Nucleus accumbens (tissue), 56 donors: ENCODE measurements around the gene KRTCAP2.
"Not testable (repeated sequence)": the region's sequence is repeated elsewhere in the genome, so short reads cannot be mapped to it uniquely, and the experiment has no call there.

Experiments used
- DNase-seq, 56 donors: peaks; one replicate each; lab custom pipeline; 2025; lab: John Stamatoyannopoulos, UW

The KRTCAP2 gene

DNA sequence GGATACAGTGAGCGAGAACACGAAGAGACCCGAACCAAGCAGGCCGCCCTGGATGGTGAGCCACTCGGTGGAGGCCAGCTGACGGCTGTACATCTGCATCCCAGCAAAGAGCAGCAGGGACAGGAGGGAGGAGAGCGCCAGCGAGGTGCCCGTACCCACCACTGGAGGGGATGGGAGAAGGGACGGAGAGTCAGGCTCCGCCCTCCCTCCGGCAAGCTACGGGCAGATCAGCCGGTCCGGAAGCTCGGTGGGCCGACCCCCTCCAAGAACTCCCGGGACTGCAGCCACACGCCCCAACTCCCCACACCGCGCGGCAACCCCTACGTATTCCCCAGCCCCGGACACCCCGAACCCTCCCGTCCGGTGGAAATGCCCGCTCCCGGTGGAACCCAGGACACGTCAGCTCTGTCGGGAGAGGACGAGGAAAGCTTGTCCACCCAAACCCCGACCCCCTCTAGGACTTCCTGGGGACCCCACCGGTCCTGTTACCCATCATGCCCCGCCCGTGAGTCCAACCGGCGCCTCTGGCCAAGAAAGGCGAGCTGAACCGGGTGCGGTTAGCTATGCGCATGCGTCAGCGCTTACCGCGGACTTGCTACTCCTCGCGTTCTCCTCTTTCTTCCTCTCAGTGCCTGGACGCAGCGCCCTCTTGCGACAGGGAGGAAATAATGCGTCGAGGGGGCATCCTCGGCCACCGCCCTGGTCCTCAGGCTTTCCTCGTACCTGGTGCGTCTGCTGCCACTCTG, at the start of gene KRTCAP2:
KRTCAP2 (minus strand) TSS at position 573 of the 746 bp plus-strand sequence; CDS start at position 493, 80 bp downstream.
- peak; percentile 61 to 96 (median 89) for DNase-seq

DNA sequence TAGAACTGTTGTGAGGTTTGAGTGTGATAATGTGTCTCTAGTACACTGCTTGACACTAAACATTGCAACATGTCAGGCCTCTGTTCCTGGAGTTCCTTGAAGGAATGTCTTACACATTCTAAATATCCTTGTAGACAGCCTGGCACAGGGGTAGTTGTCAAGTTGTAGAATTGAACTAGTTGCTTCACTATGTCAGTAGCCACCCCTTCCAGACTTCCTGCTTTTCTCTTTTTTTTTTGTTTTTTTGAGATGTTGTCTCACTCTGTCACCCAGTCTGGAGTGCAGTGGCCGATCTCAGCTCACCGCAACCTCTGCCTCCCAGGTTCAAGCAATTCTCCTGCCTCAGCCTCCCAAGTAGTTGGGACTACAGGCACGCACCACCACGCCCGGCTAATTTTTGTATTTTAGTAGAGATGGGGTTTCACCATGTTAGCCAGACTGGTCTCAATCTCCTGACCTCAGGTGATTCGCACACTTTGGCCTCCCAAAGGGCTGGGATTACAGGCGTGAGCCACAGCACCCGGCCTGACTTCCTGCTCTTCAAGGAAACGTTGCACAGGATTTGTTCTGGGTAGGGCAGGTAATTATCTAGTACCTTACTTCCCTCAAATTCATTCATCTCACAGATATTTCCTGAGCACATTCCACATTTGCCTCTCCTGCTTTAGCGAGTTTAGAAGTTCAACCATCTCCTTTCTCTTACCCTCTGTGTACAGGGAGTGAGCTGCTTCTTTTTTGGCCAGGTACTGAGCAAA, 47.3 kb upstream of the KRTCAP2 start:
- not testable (repeated sequence) for DNase-seq

DNA sequence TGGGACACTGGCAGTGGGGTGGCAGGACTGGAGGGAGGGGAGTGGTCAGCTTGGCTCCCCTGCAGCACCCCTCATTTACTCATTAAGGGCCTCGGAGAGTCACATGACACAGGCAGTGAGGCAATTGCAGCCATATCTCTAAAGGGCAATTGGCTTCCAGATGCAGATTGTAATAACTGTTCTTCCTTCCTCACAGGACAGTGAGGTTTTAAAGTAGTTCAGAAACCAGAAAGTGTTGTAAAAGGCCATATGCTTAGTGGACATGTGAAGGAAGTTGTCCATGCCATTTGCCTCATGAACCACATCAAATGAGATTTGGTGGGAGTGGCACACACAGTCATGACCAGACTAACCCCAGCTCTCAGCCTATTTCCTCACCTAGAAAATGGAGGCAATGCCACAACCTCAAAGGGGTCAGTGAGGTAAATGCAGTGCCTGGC, 46.5 kb upstream of the KRTCAP2 start:
- peak in 44 of 56 donors; percentile 10 to 76 (median 41) for DNase-seq

DNA sequence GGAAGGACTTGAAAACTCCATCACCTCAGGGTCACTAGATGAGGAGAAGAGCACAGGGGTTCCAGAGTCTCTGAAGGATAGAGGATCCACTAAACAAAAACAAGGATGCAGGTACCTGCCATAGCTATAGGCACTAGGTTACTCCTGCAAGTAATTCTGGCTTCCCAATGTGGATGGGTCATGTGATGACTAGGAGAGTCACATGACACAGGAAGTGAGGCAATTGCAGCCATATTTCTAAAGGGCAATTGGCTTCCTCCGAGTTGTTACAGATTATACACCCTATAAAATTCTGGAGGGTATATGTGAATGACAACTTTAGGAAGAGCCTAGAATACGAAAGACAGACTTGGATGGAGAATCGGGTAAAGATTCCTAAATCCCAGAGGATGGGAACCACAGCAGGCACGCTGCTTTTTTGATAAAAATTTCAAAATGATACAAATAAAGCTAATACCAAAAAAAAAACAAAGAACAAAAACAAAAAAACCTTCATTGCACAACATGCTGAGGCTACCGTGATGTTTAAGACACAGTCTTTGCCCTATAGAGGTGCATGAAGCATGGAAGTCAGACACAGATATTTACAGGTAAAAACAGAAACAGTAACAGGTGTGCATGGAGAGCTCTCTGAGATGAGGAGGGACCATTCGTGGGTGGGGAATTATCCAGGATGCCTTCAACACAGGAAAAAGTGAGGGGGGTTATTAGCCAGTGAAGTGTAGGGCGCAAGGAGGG, 45.9 kb upstream of the KRTCAP2 start:
- DNase-seq = peak in 50 of 56 donors; percentile 7 to 82 (median 56)

DNA sequence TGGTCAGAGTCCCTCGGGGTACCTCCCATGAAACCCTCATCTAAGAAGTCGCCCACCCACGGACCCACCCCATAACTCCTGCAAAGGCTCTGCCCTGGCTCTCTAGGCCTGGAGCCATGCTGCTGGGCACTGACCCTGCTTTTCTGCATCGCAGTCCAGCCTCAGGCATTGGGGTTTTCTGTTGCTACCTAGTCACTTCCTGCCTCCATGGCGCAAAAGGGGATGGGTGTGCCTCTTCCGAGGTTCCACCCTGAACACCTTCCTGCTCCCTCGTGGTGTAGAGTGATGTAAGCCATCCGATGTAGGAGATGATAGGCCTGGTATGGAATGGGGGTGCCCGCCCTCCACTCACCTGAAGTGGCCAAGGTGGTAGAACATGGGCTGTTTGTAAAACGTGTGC, 41.6 kb upstream of the KRTCAP2 start:
- DNase-seq = not testable (repeated sequence)

DNA sequence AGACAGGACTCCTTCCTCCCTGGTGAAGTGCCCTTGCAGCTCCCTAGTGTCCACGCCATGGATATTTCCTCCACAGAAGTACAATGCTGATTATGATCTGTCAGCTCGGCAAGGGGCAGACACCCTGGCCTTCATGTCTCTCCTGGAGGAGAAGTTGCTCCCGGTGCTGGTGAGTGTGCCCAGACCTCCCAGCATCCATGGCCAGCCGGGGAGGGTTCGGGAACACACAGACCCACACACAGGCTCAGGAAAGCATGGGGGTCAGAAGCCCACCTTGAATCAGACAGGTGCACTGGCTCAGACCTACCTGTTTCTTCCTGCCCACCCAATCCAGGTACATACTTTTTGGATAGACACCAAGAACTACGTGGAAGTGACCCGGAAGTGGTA, 38.9 kb upstream of the KRTCAP2 start:
- not testable (repeated sequence) for DNase-seq

DNA sequence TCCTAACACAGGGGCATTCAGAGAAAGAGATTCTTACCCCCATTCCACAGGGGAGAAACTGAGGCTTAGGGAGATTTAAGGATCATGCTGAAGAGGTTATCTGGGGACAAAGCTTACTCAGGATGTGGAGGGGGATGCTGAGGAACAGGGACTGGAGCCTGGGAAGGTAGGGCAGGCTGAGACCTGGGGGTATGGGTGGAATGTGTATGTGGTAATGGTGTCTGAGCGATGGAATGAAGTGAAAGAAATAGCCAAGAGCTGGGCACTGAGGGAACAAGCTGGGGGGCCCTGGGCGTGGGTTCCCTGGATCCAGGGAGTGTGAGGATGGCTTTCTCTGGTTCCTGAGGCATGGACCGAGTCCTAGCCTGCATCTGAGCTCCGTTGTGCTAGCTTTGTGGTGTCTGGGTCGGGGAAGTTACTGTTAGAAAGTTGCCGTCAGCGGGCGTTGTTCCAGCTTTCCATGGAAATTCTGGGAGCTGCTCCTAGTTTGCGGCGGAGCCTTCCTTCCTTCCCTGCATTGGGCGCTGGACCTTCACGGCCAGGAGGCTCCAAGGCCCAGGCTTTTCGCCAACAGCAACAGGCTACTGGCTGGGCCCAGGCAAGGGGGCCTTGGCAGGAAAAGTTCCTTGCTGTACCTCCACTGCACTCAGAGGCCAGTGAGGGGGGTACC, 38.4 kb upstream of the KRTCAP2 start:
- DNase-seq = peak in 1 of 56 donors; percentile 28

DNA sequence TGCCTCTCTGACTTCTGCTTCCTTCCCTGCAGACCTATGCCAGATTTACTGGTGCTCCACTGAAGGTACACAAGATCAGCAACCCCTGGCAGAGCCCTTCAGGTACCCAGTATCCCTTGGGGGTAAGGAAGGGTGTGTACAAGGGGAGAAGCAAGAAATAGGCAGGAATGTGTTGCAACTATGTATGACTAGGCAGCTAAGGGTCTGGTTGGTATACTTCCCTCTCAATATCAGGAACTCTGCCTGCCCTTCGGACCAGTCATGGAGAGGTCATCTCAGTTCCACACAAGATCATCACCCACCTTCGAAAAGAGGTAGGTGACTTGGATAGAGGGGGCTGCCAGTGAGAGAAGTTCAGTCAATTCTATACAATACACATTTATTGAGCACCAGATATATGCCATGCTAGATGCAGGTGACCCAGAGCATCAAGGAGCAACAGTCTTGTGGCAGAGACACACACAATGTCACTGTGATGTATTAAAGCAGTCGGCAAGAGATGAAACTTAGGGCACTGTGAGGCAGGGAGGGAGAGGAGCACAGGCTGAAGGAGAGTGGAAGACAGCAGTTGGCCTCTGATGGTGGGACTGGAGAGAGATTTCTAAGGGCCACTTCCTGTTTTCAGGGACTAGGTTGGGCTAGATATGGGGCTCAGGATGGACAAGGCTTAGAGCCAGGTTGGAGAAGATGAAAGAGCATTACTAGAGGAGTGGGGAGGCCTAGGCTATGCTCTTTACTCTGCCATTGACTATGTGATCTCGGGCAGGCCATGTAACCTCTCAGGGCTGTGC, 37.4 kb upstream of the KRTCAP2 start:
- DNase-seq = no peak

DNA sequence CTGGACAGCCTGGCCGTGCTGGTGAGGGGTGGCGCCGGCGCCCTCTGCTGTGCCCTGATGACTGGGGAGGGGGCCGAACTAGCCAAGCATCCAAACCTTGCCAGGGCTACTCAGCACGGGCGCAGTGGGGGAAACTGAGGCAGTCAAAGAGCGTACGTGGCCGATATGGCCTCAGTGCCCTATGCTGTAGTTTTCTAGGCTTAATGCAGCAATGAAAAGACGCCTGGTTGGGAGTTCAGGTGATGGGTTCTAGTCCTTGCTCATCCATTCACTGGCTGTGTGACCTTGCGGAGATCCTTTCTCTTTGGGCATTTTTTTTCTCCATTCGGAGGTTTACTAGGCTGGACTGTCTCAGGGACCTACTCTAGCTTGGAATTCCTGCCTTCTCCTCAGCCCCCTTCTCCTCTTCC, 36.2 kb upstream of the KRTCAP2 start:
- no peak for DNase-seq

DNA sequence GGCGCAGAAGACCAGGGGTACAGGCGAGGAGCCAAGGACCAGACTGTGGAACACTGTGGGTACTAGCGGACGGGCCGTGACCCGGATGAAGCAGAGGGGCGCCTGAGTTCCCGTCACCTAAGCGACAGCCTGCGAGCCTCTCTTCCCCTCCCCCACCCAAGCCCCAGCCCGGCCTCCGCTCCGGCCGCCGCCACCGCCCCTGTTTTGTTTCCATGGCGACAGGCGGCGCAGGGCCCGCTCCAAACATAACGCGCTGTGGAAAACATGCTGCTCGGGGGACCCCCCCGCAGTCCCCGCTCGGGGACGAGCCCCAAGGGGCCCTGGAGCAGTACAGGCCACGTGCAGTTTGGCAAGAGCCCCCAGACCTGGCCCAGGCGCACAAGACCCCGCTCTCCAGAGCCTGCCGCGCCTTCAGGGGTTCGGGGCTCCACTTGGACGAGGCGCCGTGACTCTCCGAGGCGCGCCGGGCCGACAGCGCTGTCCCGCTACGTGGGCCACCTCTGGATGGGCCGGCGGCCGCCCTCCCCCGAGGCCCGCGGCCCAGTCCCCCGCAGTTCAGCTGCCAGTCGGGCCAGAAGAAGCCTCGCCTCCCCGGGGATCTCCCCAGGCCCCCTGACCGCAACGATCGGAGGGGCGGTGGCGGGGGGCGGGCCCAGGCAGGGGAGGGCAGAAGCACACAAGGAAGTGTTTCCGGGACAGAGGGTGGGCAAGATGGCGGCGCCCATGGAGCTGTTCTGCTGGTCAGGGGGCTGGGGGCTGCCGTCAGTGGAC, 35.6 kb upstream of the KRTCAP2 start, which contains the start of gene MTX1:
MTX1 (plus strand) TSS at position 155 of the 771 bp plus-strand sequence; CDS start at position 265, 110 bp downstream.
- peak in 55 of 56 donors; percentile 44 to 92 (median 77) for DNase-seq

DNA sequence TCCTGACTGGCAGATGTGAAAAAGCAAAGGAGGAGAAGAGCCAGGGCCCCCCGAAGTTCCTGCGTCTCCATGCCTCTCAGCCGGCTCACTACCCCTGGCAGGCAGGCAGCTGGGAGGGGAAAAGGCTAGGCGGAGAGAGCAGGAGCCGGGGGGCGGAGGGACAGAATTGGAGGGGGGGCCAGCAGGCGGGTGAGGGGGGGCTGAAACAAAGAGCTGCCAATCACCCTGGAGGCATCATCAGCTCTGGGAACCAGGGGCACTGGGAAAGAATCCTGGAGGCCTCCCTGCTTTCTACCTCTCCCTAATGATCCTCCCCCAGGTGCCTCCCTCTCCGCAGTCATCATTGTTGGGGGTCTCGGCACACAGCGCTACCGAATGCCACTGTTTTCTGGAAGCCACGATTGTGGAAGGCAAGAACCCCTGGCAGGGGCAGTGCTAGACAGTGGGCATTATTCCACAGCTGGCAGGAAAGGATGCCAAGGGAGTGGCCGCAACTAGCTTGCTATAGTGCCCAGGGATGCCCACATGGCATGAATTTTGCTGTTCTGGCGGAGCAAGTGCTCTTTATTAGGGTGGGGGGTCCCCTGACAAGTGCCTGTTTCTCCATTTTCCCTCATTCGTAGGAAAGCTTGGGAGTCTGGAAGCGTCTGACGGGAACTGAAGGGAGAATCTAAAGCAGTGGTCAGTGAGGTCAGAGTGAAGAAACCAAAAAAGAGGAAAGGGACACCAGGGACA, 34.9 kb upstream of the KRTCAP2 start, which contains the start of gene THBS3:
THBS3 (minus strand) TSS at position 92 of the 735 bp plus-strand sequence; CDS start at position 71, 21 bp downstream.
- DNase-seq = peak in 43 of 56 donors; percentile 24 to 80 (median 57)

DNA sequence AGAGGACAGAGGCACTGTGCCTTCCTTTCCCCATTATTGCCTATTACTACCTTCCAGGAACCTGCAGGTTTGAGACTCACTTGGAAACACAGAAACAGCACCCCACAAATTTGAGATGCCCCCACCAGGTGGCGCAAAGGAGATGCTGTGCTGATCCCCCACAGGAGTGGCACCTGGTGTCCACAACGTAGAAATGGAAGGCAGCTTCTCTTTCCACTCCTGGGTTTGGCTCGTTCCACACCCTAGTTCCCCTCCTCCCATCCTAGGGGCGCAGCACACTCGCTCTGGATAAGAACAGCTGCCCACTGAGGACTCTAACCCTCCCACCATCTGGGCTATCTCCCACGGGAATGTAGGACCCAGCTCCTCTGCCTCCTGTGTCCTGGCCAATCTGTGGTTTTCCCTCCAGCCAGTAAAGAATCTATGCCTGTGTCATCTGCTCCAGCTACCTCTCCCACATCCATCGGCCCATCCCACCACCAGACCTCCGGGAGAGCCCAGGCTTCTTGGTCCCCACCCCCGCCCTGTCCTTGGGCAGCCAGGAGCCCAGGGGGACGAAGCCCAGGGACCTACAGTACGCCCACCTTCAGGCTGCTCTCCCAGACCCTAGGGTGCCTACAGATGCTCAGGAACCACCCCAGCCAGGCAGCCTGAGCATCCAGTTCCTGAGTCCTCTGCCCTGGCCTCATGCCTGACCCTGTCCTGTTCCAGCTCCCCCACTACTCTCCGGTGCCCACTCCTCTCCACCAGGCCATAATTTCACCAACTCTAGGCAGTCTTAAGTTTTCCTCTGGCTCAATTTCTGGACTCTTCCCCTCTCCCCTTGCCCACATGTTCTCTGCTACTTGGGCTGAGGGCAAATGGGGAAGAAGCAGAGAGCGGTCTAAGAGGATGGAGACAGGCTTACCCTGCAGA, 34.0 kb upstream of the KRTCAP2 start:
- peak in 53 of 56 donors; percentile 17 to 92 (median 59) for DNase-seq

DNA sequence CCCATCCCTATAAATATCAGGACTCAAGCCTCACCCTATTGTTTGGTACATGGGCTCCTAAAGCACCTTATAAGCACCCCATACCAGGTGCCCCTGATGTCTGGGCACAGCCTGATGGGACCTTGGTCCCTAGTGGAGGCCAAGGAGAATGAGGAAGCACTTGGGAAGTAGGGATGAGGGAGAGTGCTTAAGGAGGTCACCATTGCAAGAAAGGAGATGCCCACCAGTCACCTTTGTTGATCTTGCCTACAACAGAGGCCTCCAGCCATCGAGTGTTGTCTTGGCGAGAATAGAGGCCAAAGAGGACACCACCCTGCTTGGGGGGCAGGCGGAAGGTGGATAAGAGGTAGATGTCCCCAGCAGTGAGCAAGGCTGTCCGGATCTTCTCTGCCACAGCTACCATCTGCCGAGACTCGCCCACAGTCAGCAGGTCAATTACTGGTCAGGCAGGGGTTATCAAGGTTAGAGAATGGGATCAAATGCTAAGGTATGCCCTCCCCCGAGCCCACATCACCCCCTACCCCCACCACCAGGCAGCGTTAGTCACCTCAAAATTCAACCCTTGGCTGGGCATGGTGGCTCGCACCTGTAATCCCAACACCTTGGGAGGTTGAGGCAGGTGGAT, 33.0 kb upstream of the KRTCAP2 start:
- no peak for DNase-seq

DNA sequence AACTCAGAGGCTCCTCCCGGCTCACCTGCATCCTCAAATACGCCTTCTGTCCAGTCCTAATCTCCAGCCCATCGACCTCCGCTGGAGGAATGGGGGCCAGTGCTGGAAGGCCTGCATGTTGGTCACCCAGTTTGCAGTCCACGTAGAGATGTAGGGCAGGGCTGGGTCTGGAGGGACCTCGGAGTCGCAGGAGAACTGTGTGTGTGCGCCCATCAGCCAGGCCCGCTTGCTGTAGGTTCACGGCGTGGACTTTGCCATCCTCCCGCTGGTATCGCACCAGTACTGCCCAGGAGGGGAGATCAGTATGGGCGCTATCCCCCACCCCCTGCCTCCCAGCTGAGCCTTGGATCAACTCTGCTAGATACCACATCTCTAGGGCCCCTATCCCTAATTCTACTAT, 31.9 kb upstream of the KRTCAP2 start:
- no peak for DNase-seq

DNA sequence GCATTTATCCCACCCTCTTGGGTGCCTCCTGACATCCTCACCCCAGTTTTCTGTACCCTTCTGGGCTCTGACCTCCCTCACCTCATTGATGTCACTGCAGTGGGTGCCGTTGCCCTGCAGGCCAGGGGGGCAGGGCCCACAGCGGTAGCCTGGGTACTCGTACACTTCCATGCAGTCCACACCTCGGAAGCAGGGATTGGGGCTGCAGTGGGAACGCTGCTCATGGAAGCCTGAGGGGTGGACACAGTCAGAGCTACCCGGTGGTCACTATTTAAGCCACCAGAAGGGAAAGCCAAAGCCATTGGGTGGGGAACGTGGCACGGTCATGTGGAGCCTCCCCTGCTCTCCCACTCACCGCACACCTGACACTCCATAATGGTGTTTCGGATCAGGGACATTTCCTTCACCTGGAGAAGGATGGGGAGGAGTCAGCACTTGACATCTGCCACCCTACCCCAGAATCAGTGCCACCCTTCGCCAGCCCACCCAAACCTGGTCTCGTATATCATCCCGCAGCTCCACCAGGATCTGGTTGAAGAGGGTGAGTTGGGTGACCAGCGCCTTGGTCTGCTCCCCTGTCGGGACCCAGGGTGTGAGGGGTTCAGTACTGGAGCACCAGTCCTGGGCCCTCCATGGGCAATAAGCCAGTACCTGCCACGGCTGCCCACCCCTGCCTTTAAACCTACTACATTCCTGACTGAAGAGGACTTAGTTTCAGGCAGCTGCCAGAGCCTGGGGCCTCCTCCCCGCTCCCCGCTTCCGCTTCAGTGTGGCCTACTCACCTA, 29.8 kb upstream of the KRTCAP2 start:
- DNase-seq = no peak
